NCI-H510A (cell line): Measurements from ENCODE around the gene C13orf46.
"Not testable (repeated sequence)": the region's sequence is repeated elsewhere in the genome, so short reads cannot be mapped to it uniquely, and the experiment has no call there.

Experiments used
- DNase-seq: peaks from one replicate; lab custom pipeline; 2025; lab: John Stamatoyannopoulos, UW

C13orf46 gene

DNA sequence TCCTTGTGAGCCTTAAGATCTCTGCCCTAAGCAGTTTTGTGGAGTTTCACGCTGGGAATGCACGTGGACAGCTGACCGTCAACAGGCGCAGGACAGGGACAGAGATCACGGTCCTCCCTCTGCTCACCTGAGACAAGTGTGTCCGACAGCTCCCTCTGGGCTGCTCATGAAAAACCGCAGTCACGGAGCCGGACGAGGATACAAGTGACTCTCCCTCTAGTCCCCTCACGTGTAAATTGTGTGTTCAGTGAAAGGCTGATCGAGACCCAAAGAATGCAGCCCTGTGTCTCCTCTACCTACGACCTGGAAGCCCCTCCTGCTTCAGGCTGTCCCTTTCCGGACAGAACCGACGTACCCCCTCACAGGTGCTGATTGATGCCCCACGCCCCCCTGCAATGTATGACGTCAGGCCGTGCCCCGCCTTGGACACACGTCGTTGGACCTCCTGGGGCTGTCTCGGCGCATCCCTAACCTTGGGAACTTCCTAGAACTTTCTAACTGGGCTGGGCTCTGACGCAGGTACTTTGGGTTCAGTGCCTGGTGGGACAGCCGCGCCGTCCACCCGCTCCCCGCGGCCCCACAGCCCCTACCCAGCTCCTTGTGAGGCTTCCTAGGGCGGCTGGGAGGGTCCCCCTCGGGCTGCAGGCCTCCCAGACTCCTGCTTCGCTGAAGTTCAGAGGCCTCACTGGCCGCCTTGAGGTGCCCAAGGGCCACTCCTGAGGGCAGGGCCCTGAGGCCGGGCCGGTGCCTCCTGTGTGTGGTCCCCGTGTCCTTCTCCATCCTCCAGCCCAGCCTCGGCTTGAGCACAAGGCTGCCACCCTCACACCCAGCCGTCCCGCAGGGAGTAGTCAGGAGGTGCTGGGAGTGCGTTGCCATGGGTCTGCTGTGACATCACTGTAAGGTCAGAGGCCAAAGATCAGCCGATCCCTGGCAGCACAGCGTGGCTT lies at the start of gene C13orf46:
Gene C13orf46, minus strand, starts transcription at position 859 of the 947 bp plus-strand sequence. Its CDS starts 79 bp downstream, at position 780.
- no peak for DNase-seq

DNA sequence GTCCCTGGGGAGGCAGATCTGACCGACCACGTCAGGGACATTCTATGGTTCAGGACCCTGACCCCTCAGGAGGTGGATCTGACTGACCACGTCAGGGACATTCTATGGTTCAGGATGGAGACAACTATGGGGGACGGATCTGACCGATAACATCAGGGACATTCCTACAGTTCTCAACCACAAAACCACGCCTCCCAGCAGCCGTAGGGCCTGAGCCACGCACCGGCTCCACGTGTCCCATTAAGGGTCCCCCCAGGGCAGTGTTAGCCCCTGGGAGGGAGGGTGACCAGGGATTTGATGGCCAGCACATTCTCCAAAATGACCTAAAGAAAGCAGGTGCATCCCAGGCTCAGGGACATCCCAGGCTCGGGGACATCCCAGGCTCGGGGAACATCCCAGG lies 49.0 kb upstream of the C13orf46 start:
- DNase-seq, result no peak

DNA sequence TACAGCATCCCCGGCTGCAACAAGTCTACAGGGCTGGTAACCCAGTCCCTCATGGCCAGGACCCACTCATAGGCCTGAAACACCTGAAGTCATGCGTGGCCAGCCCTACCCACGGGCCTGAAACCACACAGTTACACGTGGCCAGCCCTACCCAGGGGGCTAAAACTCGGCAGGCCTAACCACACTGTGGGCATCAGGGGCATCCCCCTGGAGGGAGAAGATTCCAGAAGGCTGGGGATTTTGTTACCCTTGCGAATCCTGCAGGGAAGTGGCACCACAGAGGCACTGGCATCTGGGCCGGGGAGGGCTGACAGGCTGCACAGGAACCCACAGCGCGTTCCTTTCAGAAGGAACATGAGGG lies 48.4 kb upstream of the C13orf46 start:
- DNase-seq, result no peak

DNA sequence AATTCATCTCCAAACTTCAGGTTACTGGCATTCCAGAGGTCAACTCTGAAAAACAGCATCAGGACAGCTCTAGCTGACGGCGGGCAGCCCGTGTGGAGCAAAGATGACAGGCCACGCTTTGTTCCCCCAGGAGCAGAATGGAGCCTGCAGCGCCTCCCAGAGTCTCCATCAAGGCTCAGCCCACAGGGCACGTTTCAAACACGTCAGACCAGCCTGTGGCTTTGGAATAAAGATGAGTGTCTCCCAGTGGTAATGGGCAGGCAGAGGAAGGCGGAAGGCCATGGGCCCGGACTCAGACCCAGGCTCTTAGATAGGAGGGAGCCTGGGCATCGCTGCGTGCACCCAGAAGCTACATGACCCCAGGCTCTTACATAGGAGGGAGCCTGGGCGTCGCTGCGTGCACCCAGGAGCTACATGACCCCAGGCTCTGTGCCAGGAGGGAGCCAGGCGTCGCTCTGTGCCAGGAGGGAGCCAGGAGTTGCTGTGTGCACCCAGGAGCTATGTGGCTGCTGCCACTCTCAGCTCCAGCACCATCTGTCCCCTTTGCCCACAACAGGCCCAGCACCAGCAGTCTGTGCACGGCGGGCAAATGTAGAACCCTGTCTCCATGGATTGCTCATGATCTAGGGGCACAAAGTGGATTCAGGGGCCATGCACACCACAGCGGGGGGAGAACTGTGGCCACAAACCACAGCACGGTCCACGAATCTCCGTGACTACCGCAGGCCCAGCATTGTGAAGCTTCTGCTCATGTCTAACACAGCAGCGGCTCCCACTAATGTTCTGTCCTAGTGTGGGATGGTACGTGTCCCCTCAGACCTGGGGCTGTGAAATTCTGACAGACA lies 47.8 kb upstream of the C13orf46 start:
- no peak for DNase-seq

DNA sequence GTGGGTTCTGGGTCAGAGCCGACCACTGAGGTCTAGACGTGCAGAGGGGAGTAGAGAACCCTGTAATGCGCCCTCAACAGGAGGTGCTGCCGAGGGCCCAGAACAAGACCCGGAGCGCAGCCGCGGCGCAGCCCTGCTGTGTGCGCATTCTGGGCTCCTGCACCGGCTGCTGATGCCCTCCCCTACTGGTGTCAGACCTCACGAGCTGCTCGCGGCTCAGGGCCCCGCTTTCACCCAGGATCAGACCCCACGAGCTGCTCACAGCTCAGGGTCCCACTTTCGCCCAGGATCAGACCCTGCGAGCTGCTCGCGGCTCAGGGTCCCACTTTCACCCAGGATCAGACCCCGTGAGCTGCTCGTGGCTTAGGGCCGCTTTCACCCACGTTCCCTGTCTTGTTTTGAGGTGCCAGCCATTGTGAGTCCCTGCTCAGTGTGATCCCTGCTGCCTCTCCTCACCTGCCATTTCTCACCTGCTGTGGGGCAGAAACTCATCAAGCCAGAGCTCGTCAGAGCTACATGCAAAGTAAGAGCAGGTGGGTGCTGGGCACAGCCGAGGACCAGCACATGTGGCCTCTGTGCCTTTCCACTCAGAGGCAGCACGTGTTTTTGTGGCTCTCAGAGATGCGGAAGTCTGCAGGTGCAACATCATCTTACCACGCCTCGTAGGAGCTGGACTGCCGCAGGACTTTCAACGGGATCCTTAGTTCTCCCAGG lies 47.0 kb upstream of the C13orf46 start:
- no peak for DNase-seq

DNA sequence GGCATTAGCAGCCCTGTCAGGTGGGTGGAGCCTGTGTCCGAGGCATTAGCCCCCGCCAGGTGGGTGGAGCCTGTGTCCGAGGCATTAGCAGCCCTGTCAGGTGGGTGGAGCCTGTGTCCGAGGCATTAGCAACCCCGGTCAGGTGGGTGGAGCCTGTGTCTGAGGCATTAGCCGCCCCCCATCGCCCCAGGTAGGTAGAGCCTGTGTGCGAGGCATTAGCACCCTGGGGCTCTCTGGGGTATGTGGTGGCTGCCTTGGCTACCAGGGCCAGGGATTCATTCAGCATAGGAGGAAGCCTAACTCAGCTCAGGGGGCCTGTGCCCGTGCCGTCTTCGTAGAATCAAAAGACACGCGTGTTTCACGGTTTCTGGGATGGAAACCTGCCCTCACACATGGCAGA lies 46.3 kb upstream of the C13orf46 start:
- DNase-seq, result not testable (repeated sequence)

DNA sequence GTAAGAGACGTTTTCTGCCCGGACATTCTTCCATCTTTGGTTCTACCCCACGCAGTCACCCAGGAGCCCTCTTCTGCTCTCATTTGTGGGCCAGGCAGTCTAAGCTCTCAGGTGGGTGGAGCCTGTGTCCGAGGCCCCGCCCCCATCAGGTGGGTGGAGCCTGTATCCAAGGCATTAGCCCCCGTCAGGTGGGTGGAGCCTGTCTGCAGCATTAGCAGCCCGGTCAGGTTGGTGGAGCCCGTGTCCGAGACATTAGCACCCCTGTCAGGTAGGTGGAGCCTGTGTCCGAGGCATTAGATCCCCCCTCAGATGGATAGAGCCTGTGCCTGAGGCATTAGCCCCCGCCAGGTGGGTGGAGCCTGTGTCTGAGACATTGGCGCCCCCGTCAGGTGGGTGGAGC lies 45.5 kb upstream of the C13orf46 start:
- DNase-seq, result no peak

DNA sequence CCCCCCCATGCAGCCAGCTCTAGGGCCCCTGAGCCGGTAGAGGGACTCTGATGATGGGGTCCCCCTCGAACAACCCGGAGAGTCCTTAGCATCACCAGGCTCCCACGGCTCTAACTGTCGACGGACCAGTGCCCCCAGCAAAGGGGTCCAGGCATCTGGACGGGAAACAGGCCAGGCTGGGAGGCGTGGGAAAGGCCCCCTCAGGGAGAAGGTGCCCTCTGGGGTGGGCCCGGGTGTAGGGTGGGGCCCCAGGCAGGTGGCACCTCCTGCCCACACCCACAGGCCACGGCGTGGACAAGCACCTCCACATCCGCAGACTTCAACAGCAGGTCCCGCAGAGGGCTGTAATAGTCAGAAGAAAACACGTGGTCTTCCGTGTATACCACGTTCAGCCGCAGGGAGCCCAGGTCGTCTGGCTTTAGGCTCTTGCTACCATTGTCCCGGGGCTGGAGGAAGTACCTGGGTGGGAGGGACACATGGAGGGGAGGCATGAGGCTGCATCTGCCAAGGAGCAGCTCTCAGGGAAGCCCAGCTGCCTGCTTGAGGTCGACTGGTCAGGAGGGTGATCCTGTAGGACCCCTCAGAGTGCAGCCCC lies 44.7 kb upstream of the C13orf46 start:
- DNase-seq, result no peak

DNA sequence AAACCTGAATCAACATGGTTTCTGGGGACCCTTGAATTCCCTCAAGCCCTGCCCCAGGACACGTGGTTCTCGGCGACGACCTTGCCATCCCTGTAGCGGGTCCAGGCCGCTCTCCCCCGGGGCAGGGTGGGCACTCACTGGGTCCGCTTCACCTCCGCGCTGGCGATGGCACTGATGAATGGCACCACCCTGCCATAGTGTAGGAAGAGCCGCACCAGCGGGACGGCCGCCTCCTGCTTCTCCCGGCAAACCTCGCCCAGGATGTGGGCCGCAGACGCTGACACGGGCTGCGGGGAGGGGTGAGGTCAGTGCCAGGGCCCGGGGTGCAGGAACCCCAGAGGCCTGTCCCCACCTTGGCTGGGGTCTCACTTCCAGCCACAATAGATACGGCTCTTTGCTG lies 44.1 kb upstream of the C13orf46 start:
- no peak for DNase-seq

DNA sequence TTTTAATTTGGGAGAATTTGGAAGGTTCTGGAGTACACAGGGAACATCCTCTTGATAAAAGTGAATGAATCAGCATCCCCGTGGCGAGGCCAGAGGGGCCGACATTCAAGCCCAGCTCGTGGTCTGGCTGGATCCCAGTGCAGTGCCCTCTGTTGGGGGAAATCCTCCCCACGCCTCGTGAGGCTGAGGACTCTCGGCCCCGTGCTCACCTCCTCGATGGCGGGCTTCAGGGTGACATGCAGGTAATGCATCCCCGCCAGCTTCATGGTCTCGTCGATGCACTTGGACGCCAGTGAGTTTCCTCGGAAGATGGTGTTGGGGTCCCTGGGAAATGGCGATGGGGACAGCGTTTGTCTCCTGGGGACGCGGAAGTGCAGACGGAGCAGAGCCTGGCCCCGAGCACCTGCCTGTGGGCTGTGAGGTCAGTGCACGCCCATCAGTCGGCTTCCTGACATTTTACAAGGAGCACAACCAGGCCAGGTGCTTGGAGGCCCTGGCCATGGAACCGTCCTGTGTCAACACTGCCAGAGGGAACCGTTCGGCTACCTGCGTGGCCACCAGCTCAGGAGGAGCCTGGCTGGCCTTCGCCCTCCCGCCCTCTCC lies 43.3 kb upstream of the C13orf46 start:
- no peak for DNase-seq

DNA sequence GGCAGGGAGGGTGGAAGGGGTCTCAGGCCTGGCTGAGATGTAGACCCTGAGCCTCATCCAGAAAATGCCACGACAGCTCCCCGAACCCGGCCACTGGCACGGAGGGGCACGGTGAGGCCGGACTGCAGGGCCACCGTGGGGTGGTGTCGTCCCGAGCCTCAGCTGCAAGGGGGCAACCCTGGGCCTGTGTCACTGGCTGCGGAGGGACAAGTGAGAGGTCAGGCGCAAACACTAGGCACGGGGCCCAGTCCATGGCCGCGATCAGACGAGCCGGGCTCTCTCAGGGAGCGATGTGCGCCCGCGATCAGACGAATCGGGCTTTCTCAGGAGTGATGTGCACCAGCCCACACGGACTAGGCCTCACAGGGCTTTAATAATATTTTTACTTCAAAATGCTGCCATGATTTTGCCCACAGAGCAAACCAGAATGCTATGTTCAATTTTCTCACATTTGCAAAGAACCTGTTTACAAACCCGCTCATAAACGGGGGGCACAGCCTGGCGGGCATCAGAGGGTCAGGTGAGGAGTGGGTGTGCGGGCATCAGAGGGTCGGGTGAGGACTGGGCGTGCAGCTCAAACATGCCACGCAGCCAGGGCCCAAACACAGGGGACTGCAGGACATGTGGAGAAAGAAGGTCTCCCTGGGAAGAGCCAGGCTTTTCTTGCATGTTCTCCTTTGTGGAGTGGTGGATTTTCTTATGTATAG lies 42.6 kb upstream of the C13orf46 start:
- DNase-seq, result no peak

DNA sequence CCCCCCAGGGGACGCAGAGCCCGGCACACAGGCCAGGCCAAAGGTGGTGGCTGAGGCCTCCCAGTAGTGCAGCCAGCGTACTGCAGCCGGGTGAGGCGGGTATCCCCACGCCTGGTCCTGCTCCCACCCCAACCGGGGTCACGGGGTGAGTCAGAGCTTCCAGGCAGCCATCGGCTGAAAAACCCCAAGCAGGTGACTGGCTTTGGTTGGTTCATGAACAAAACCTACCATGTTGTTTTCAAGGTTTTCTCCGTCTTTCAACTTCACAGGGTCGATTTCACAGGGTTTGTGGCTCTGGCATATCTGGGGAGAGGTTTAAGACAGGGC lies 42.1 kb upstream of the C13orf46 start:
- DNase-seq, result no peak

DNA sequence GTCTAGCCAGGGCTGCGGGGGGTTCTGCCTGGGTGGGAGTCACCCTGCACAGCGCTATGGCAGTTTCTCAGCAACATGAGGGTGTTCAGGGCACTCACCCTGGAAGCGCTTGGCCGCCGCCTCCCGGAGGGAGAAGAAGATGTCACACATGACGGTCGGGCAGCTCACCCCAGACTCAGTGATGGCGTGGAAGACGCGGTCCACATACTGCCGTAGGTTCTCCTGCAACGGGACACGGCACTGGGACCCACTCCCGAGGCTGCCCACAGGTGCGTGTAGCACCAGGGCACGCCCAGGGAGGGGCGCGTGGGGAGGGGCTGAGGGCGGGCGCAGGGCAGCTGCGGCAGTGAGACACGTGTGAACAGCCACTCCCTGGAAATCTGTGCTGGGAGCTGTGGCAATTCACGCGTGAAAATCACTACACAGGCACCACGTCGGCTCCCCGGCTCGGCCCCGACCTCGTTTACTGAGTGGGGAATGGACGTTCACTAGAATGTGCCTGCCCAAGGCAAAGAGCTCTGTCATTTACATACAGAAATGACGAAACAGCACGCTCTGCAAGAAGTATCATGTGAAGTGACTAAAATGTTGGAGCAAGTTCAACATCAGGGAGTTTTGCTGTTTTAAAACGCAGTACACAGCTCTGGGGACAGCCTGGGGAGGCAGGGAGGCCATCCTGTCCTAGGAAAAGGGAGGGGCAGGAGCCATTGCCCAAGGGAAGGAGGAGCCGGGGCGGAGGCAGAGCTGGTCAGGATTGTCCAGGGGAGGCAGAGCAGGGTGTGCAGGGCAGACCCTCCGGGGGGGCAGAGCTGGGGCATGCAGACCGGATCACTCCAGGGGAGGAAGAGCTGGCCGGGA lies 41.5 kb upstream of the C13orf46 start:
- DNase-seq, result no peak

DNA sequence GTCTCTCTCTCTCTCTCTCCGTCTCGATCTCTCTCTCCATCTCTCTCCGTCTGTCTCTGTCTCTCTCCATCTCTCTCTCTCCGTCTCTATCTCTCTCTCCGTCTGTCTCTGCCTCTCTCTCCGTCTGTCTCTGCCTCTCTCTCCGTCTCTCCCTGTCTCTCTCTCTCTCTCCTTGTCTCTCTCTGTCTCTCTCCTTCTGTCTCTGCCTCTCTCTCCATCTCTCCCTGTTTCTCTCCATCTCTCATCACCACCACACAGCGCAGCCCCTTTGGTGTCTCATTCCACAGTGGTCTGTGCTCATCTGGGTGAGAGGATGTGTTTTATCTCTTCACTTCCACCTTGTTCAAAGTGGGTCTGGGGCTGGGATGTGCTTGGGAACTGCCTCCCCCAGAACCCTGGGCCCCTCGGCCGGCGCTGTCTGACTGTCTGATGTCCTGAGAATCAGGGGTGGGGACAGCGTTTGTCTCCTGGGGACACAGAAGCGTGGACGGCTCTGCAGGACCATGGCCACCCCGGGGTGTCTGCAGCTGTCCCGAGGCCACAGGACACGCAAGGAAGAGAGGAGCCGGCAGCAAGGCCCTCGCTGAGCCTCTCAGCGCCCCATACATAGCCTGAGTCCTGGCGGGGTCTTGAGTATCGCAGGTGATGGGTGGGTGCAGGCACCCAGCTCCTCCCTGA lies 40.2 kb upstream of the C13orf46 start:
- no peak for DNase-seq

DNA sequence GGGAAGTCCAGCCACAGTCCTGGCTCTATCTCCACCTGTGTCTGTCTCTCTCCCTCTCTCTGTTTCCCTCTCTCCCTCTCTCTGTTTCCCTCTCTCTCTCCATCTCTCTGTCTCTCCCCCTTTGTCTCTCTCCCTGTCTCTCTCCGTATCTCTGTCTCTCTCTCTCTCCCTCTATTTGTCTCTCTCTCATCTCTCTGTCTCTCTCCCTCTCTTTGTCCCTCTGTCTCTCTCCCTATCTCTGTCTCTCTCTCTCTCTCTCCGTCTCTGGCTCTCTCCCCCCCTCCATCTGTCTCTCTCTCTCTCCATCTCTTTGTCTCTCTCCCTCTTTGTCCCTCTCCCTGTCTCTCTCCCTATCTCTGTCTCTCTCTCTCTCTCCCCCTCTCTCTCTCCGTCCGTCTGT lies 39.5 kb upstream of the C13orf46 start:
- DNase-seq, result no peak

DNA sequence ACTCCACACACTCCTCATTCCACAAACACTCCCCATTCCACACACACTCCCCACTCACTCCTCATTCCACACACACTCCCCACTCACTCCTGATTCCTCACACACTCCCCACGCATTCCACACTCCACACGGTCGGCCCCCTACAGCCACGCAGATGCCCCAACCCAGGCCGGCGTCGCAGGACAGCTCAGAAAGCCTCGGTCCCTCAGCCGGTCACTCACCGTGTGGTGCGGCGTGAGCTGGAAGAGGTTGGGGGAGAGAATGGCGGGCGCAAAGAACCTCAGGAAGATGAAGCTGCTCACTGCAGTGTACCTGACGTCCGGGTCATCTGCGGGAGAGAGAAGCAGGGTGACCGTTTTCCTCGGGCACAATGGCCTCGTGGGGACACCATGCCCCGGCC lies 39.0 kb upstream of the C13orf46 start:
- DNase-seq, result no peak

DNA sequence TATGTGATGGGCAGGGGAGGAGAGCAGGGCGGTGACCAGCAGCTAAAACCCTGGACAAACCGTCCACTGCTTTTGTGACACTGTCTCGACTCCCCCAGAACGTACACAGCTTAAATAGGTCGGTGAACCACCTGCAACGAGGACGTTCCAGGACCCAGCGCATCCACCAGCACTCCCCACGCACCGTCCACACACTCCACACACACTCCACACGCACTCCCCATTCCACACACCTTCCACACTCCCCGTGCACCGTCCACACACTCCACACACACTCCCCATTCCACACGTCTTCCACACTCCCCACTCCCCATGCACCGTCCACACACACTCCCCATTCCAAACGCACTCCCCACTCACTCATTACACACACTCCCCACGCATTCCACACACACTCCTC lies 38.3 kb upstream of the C13orf46 start:
- no peak for DNase-seq

DNA sequence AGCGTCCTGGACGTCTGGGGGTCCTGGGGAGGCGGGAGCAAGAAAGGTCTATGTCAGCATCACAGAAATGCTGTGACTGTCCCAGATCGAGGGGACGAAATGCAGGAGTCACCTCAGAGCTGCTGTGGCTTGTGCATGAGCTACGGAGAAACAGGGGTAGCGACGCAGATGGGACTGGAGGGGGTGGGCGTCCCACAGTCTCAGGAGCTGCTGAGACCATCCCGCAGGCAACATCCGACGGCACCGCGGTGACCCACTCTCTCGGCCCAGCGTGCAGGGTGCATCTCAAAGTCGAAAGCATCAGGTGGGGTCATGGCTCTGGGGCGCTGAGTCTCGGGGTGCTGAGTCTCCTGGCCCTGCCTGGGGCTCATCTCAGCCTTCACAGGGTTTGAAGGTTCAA lies 37.4 kb upstream of the C13orf46 start:
- DNase-seq, result no peak

DNA sequence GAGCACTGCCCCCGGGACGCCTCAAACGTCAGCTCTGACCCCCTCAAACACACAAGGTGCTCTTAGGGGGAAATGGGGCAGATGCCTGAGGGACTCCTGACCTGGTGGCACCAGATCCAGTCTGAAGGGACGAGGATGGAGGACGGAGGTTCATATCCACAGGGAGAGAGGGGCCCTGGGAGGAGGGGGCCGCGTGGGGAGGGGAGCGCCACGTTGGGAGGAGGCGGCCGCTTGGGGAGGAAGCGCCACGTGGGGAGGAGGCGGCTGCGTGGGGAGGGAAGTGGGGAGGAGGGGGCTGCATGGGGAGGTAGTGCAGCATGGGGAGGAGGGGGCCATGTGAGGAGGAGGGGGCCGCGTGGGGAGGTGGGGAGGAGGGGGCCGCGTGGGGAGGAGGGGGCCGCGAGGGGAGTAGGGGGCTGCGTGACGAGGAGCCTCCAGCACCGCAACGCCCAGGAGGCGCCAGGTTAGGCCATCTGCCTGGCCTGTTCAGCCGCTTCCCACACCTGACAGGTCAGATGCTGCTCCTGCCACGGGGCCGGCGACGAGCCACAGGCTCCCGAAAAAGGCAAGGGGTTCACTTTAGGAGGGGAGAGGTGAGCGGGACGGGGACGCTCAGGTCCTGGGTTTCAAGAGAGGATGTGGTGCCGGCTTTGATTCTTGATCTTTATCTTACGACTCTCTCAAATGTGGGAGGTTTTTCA lies 36.7 kb upstream of the C13orf46 start:
- DNase-seq, result no peak
